ENCODE data around the gene STMN1.
A peak's percentile ranks its signal among the peaks of the same experiment; 100 is the strongest.

STMN1 gene

GRCh38 chr1:25922056-25922970 is 16.1 kb upstream of the STMN1 start:
- peak in 47 of 56 donors; percentile 16 to 79 (median 57) for DNase-seq

DNA sequence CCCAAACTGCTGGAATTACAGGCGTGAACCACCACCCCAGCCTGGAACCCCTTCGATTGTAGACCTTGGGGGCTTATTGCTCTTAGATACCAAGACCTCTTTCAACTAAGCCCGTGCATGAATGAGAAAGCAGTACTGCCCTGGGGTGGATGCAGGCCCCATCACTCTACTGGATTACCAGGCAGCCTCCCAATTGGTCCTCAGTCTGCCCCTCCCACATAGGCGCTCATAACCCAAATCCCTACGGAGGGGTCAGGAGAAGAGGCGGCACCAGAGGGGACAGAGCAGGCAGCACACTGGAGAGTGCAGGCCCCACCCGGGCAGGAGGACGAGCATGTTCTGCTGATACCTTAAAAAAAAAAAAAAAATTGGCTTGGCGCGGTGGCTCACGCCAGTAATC is 12.4 kb upstream of the STMN1 start:
- no peak for DNase-seq

- no peak for DNase-seq
Observed at GRCh38 chr1:25917996-25918395, 11.8 kb upstream of the STMN1 start.

DNA sequence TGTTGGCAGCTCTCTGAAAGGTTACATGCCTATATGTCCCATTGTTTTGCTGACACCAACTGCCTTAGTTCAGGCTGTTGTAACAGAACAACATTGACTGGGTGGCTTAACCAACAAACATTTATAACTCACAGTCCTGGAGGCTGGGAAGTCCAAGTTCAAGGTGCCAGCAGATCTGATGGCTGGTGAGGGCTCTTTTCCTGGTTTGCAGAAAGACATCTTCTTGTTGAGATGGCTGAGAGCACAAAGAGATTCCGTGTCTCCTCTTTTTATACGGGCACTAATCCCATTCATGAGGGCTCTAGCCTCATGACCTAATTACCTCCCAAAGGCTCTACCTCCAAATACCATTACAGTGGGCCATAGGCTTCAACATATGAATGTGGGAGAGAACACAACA is 10.2 kb upstream of the STMN1 start:
- DNase-seq = no peak

DNA sequence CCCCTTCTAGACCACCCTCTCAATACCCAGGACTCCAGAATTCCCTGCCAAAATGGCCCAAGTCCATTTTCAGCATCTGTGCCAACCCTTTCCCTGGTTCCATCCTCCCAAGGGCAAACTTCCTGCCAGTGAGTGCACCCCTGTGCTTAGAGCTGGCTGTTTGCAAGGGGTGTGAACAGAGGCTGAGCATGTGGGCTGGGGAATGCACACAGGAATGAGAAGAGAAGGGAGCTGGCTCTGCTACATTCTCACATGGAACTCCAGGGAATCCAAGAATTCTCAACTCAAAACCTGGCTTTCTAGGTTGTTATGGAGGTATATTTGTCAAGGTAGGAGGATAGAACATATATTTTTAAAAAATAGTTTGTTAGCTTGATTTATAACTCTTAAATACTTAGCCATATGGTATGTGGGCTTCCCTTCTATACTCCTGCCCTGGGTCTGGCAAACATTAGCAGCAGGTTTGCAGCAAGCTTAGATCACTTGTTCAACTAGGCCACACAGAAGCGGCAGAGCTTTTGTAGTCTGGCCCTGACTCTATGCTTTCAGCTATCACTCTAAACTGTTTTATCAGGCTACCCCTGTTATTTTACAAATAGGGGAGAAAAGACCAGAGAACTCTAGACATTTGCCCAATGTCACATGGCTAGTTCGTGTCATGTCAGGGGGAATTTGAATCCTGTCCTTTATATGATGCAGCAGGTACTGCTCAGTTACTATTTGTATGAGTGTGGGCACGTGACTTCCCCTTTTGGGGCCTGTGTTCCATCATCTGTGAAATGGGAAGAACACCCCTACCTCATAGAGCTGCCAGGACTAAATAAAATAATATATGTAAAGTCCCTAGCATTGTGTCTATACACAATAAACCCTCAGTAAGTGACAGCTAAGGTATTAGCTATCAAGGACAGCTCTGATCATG is 8.1 kb upstream of the STMN1 start:
- no peak for DNase-seq

GRCh38 chr1:25913206-25913605 is 7.0 kb upstream of the STMN1 start:
- DNase-seq = no peak

DNA sequence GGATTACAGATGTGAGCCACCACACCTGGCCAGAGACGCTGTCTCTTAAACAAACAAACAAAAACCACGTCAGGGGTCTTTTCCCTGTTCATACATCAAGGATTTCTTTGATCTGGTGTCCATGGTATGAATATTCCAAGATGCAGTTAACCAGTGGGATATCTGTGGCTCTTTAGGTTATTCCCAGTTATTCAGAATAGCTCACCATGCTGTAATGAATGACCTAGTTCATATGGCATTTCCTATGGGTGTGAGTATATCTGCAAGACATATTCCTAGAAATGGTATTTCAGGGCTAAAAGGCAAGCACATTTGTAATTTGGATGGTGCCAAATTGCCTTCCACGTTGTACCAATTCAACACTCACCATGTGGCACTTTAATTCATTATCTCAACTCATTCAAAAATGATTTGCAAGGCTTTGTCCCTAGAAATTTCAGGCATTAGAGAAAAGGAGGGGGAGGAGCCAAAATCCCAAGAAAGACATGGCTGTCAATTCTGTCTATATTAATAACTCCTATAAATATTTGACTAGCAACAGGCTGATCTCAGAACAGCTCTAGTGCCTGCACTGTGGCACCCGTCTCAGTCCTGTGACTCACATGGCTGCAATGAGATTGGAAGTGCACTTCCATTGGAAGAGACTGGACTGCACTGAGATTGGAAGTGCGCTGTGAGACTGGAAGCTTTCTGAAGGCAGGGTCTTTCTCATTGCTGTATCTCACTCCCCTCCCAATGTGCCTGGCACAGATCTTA is 6.0 kb upstream of the STMN1 start:
- no peak for DNase-seq

GRCh38 chr1:25911162-25911561 is 4.9 kb upstream of the STMN1 start:
- DNase-seq = no peak

GRCh38 chr1:25909040-25909439 is 2.8 kb upstream of the STMN1 start:
- peak in 29 of 56 donors; percentile 14 to 77 (median 36) for DNase-seq

DNA sequence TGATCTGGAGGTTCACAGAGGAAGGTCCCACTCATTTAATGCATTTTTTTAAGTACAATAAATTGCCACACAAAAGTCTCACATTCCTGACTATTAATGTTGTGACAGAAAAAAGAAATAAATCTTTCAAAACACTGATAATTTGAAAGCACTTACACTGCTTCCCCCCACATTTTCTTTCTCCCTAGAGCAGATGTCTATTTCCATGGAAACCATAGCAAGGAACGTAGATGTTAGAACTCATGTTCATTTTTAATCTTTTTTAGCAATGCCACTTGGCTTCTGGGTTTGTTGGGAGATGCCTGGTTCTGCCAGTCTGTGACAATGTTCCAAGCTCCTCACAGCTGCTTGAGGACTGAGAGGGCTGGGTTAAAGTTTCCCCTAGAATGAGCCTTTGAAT is 1.9 kb upstream of the STMN1 start:
- DNase-seq = no peak

GRCh38 chr1:25907601-25908000 is 1.4 kb upstream of the STMN1 start:
- peak in 1 of 56 donors; percentile 22 for DNase-seq

- peak in 13 of 56 donors; percentile 36 to 60 (median 48) for DNase-seq
Observed at GRCh38 chr1:25906644-25907300, 553 bp upstream of the STMN1 start.

DNA sequence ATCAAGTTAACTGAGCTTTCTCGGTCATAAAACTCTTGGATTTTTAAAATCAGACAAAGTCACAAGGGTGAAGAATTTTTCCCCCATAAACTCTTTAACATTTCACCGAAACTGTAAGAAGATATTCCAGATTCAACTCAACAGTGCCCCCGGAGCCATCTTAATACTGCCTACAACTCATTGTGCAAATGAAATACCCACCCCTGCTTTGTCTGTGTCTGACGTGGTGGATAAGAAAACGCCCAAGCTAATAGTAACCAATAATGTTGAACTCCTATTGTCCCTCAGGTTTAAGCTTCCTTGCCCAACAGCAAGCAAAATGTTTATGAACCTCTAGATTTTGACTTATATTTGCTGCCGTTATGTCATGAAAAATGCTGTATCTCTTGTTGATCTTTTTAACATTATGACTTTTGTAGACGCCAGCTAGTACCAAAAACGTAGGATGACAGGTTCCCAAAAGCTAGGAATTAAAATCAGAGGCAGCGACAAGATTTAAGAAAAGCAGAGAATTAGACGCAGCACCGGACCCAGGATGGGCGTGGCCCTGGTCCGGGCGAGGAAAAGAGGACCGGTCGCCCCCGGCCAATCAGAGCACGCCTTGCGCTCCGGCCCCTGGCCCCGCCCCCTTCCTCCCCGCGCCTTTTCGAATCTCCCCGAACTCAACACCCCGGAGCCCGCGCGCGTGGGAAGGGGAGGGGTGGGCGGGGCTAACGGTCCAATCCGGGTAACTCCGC is 1.1 kb downstream of the STMN1 start:
- peak in 55 of 56 donors; percentile 66 to 98 (median 92) for DNase-seq

- DNase-seq = no peak
Observed at GRCh38 chr1:25903986-25904385, 2.2 kb downstream of the STMN1 start.

DNA sequence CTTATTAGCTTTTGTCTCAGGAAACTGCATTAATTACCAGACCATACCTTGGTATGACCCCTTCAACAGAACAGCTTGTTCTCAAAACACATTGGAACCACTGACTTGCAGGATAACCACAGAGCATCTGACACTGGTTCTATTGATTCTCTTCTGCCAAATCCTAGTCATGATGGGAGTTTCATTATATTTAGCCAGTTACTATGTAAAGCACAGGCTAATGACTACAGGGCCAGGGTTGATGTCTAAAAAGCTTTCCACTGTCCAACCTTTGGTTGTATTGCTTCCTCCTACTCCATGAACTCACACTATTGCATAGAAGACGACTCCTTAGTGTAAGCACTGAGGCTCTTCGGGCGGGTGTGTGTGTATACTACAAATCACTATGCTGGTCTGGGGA is 3.8 kb downstream of the STMN1 start:
- DNase-seq = no peak

DNA sequence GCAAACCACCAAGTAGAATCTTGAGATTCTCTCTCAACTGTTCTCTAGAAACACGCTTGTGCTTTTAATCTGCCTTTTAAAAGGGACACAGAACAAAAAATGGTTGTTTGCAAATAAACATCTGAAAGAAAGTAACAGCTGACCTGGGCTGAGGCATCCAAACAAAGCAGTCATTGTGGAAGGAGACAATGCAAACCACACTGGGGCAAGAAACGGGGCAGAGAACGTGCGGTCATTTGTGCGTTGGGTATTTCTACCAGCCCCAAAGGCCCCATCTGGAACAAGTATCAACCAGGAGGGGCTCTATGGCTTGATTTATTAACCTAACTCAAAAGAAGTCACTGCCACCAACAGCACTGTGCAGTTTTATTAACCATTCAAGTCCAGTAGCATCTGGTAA is 6.0 kb downstream of the STMN1 start:
- DNase-seq = peak in 46 of 56 donors; percentile 11 to 85 (median 49)

DNA sequence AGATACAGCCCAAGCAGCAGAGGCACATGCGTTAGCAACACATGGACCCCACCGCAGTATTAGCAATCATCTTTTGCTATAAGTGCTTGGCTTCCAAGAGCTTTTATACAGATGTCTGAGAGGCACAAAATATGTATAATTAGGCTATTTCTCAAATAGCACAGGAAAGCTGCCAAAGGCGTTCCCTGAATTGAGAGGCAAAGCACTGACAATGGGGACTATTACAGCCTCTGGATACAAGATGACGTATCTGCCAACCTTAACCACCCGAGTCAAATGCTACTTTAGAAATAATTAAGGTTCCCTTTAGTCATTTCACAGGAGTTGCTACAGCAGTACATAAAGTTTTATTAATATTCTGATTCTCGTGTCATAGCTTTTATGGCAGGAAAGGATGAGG is 6.4 kb downstream of the STMN1 start:
- peak in 4 of 56 donors; percentile 18 to 47 (median 34) for DNase-seq

GRCh38 chr1:25898223-25899015 is 7.8 kb downstream of the STMN1 start:
- no peak for DNase-seq

- DNase-seq = no peak
Observed at GRCh38 chr1:25897754-25898153, 8.5 kb downstream of the STMN1 start.

All from amygdala (tissue), 56 donors.